HG02610 (cell line): ENCODE data around the gene F10.

Source experiments
- ATAC-seq: cut with Tn5 transposase; IDR thresholded peaks from one replicate; pipeline ENCODE4 v1.9.1; 2021; ENCODE audit warnings: mild to moderate bottlenecking, moderate library complexity; ENCODE audit not compliant: unreplicated experiment

The F10 gene

GRCh38 chr13:113187883-113188665 is 65.5 kb downstream of the F10 start:
- no peak for ATAC-seq

GRCh38 chr13:113190181-113190580 is 67.6 kb downstream of the F10 start:
- no peak for ATAC-seq

GRCh38 chr13:113192279-113192678 is 69.7 kb downstream of the F10 start:
- no peak for ATAC-seq

GRCh38 chr13:113192902-113193301 is 70.3 kb downstream of the F10 start:
- ATAC-seq, result no peak

- no peak for ATAC-seq
Measured at GRCh38 chr13:113195360-113195759, 72.8 kb downstream of the F10 start.

GRCh38 chr13:113196970-113197737 is 74.6 kb downstream of the F10 start:
- ATAC-seq, result no peak
